Endothelial cell of umbilical vein (primary cell): Measurements from ENCODE around the gene PRDM13. TPM values are rescaled to one million over a fixed set of nuclear protein-coding genes. Genes with fewer than 3 reads are reported as not detected.
A peak's percentile ranks its signal among the peaks of the same experiment; 100 is the strongest.

ENCODE experiments used
- BruUV-seq: library from RNA; stranded (reverse); fragments of 400-500 nt; replicated peaks from 2 replicates; lab custom pipeline; 2021; lab: Mats Ljungman, UMichigan
- CTCF ChIA-PET: fragments of 300-600, 350-600 bp; sonication (Branson Sonifier 250); formaldehyde crosslinking; loops from one replicate; lab custom pipeline; 2021; ENCODE audit warnings: antibody characterized with exemption, inconsistent platforms; lab: Charles Lee
- POLR2A ChIA-PET: fragments of 300-600, 350-600 bp; sonication (Branson Sonifier 250); formaldehyde crosslinking; loops from one replicate; lab custom pipeline; 2021; ENCODE audit warnings: antibody characterized with exemption, inconsistent platforms; lab: Charles Lee
- DNase-seq: peaks from one replicate; pipeline ENCODE4 v3.0.0-alpha.2; 2011; ENCODE audit warnings: low read depth, low spot score
- FAIRE-seq: peaks from 2 replicates; lab custom pipeline; 2011; peaks lifted over from hg19 to GRCh38; lab: Jason Lieb, UNC
- H2AFZ ChIP-seq: 2 replicates; pipeline ENCODE4 v1.6.0; 2012; ENCODE audit warnings: low read depth, low read length, control low read depth, inconsistent platforms
- H3K27ac ChIP-seq: 2 replicates; pipeline ENCODE4 v1.5.1; 2011; ENCODE audit warnings: low read depth, mild to moderate bottlenecking, control low read depth, low read length, moderate library complexity; ENCODE audit not compliant: insufficient read depth
- H3K27me3 ChIP-seq, 2 experiments: 2 replicates each; pipeline versions ENCODE4 v1.6.0 to v1.6.1; 2011; ENCODE audit warnings: low read length in 2 of 2, mixed read lengths in 1 of 2; ENCODE audit not compliant: control insufficient read depth in 2 of 2, insufficient read depth in 2 of 2
- H3K36me3 ChIP-seq, 2 experiments: 2 replicates in 1 of 2; 3 replicates in 1 of 2; pipeline ENCODE4 v1.5.1; 2011; ENCODE audit warnings: low read length in 2 of 2, mild to moderate bottlenecking in 1 of 2, moderate library complexity in 1 of 2; ENCODE audit not compliant: control insufficient read depth in 2 of 2, insufficient read depth in 2 of 2; ENCODE audit errors: extremely low read depth in 1 of 2
- H3K4me1 ChIP-seq: 3 replicates; pipeline ENCODE4 v1.5.1; 2011; ENCODE audit warnings: mild to moderate bottlenecking, low read length; ENCODE audit not compliant: control insufficient read depth, insufficient read depth; ENCODE audit errors: extremely low read depth
- H3K4me2 ChIP-seq: 2 replicates; pipeline ENCODE4 v1.6.1; 2011; ENCODE audit warnings: low read length, control low read depth, mixed read lengths; ENCODE audit not compliant: insufficient read depth
- H3K4me3 ChIP-seq, 3 experiments: fragments of 200-600 bp in 1 of 3; sonication (generic), shearing (Covaris generic) in 1 of 3; replicated peaks in 1 of 3; 2 replicates each; pipeline ENCODE4 v1.5.1; 2011 to 2016; ENCODE audit warnings: control low read depth in 3 of 3, low read length in 3 of 3, mild to moderate bottlenecking in 2 of 3, inconsistent platforms in 1 of 3, low read depth in 1 of 3, moderate library complexity in 1 of 3; ENCODE audit not compliant: insufficient read depth in 1 of 3
- H3K79me2 ChIP-seq: 2 replicates; pipeline ENCODE4 v1.6.0; 2012; ENCODE audit warnings: low read length, inconsistent platforms; ENCODE audit not compliant: control insufficient read depth, insufficient read depth
- H3K9ac ChIP-seq: replicated peaks from 2 replicates; pipeline ENCODE3; 2011; ENCODE audit warnings: low read length, control low read depth; ENCODE audit not compliant: insufficient read depth; ENCODE audit errors: extremely low read depth
- H3K9me1 ChIP-seq: replicated peaks from 3 replicates; pipeline ENCODE4 v1.6.0; 2011; ENCODE audit warnings: mild to moderate bottlenecking, low read length; ENCODE audit not compliant: control insufficient read depth, insufficient read depth; ENCODE audit errors: extremely low read depth
- H3K9me3 ChIP-seq: replicated peaks from 2 replicates; pipeline ENCODE4 v1.5.1; 2012; ENCODE audit warnings: low read length, inconsistent platforms; ENCODE audit not compliant: control insufficient read depth, insufficient read depth
- H4K20me1 ChIP-seq: replicated peaks from 2 replicates; pipeline ENCODE3; 2011; ENCODE audit warnings: mild to moderate bottlenecking, low read length; ENCODE audit not compliant: control insufficient read depth, insufficient read depth; ENCODE audit errors: extremely low read depth
- CTCF ChIP-seq, 2 donors: IDR thresholded peaks; 1 replicate in 1 of 2; 2 replicates in 1 of 2; pipeline ENCODE4 v1.5.1; 2011; ENCODE audit warnings: low read length in 2 of 2, mild to moderate bottlenecking in 2 of 2, moderate library complexity in 2 of 2, control low read depth in 1 of 2, inconsistent platforms in 1 of 2, low read depth in 1 of 2; ENCODE audit not compliant: insufficient read depth in 1 of 2; ENCODE audit errors: extremely low read depth in 1 of 2
- EZH2 ChIP-seq: IDR thresholded peaks from 2 replicates; pipeline ENCODE4 v1.6.1; 2012; ENCODE audit warnings: borderline replicate concordance, low read depth, mild to moderate bottlenecking, moderate library complexity, low read length, inconsistent platforms; ENCODE audit not compliant: severe bottlenecking
- FOS ChIP-seq: IDR thresholded peaks from 2 replicates; pipeline ENCODE4 v1.6.1; 2011; ENCODE audit warnings: mild to moderate bottlenecking, low read length, moderate library complexity, borderline replicate concordance; ENCODE audit not compliant: insufficient read depth
- GATA2 ChIP-seq: IDR thresholded peaks from 2 replicates; pipeline ENCODE4 v1.7.0; 2011; ENCODE audit warnings: low read depth, mild to moderate bottlenecking, moderate library complexity, mixed read lengths, low read length; ENCODE audit not compliant: insufficient read length, insufficient read depth
- JUN ChIP-seq: IDR thresholded peaks from 2 replicates; pipeline ENCODE4 v1.6.1; 2011; ENCODE audit warnings: borderline replicate concordance, low read depth; ENCODE audit not compliant: insufficient read length, insufficient read depth
- MAX ChIP-seq: IDR thresholded peaks from 2 replicates; pipeline ENCODE4 v1.6.1; 2011; ENCODE audit not compliant: insufficient read depth, insufficient read length
- POLR2A ChIP-seq: IDR thresholded peaks from 2 replicates; pipeline ENCODE4 v1.6.1; 2012; ENCODE audit warnings: low read depth, mild to moderate bottlenecking, control low read depth, low read length
- POLR2AphosphoS5 ChIP-seq: IDR thresholded peaks from 2 replicates; pipeline ENCODE4 v1.6.1; 2012; ENCODE audit warnings: low read depth, mild to moderate bottlenecking, control low read depth, low read length, moderate library complexity; ENCODE audit not compliant: insufficient read depth
- dilution Hi-C: fragments of 300-500 bp; cut with MboI; formaldehyde crosslinking; loops from one replicate; pipeline ENCODE4 v1.15.0; 2019; ENCODE audit warnings: low sequenced_read_pairs; ENCODE audit not compliant: extremely low pct_ligation_motif_present
- intact Hi-C: fragments of 100-400 bp; cut with micrococcal nuclease; formaldehyde crosslinking; loops from one replicate; pipeline ENCODE4 v1.10.0; 2022
- polyA plus RNA-seq, 4 experiments: library from polyadenylated mRNA; depleted of rRNA in 3 of 4; stranded (reverse) in 3 of 4; unstranded in 1 of 4; fragments of >200 nt; gene quantifications; 2 replicates each; pipeline versions ENCODE4 v1.2.1 to v1.2.3, GENCODE V29; 2011 to 2012; ENCODE audit warnings: missing spikeins in 1 of 4
- total RNA-seq: library from RNA; stranded (reverse); gene quantifications from 2 replicates; pipeline ENCODE4 v1.2.3, GENCODE V29; 2021

The PRDM13 gene
- total and polyA plus RNA-seq, 2 donors (not counting 3 experiments of a cell fraction or from before 2014, with no cell fraction given), result not detected

- TF ChIP-seq GATA2 (no peak), POLR2A (no peak), CTCF (IDR thresholded peaks at IDR 0.05; ENCODE audit: extremely low read depth in 1 of 2, insufficient read depth in 1 of 2, low read depth in 1 of 2, low read length in 2 of 2) (no peak), FOS (no peak), JUN (no peak), EZH2 (peak; percentile 95), POLR2AphosphoS5 (no peak), MAX (no peak)
- POLR2A ChIA-PET, result no interaction called here
- no TSS peak for BruUV-seq
- FAIRE-seq, result peak; percentile 15
- Histone ChIP-seq H3K4me3 (no peak overlapping the region), H3K4me2 (peak overlapping the region; percentile 6), H4K20me1 (no peaks in the 10 kb centered on the region), H3K36me3 (no peaks in the 10 kb centered on the region), H3K27ac (no peak overlapping the region), H3K9ac (no peak overlapping the region), H3K9me1 (no peaks in the 10 kb centered on the region), H2AFZ (no peak overlapping the region), H3K79me2 (no peaks in the 10 kb centered on the region), H3K4me1 (no peaks in the 10 kb centered on the region), H3K9me3 (no peaks in the 10 kb centered on the region), H3K27me3 (peaks cover 84 to 100% of the 10 kb centered on the region in 2 experiments)
- intact Hi-C loops, result loop anchor here (2.0 to 10.0 kb wide), 2 partner anchors 84 to 860 kb away; partner anchors contain the start of gene SIM1
- CTCF ChIA-PET, result interaction anchor here (0.8 to 1.6 kb wide), 7 partner anchors 8 to 179 kb away, joined by 3 to 7 read pairs (median 3); no protein-coding TSS in a partner anchor
- dilution Hi-C loops, result no loop called here
- no peak for DNase-seq
Observed at GRCh38 chr6:99604166-99605073, 2.2 kb upstream of the PRDM13 start.
